IMR-90 (cell line): ENCODE measurements around the gene GIT2. TPM values are rescaled to one million over a fixed set of nuclear protein-coding genes. Genes with fewer than 3 reads are reported as not detected.

ENCODE experiments used
- ATAC-seq: fragments of 200-7000 bp; cut with Tn5 transposase; 2 replicates; pipeline ENCODE4 v1.9.1; 2020; ENCODE audit warnings: low read depth, mild to moderate bottlenecking, moderate library complexity
- BruUV-seq: library from RNA; stranded (reverse); fragments of 400-500 nt; replicated peaks from 2 replicates; lab custom pipeline; 2021; lab: Mats Ljungman, UMichigan
- CTCF ChIA-PET: fragments of 300-600 bp; formaldehyde crosslinking; extraction: SDS; loops from one replicate; lab custom pipeline; 2021; ENCODE audit warnings: antibody characterized with exemption; lab: Yijun Ruan, JAX
- POLR2A ChIA-PET: fragments of 300-600 bp; sonication (Branson Sonifier 250); formaldehyde crosslinking; loops from one replicate; lab custom pipeline; 2022; ENCODE audit warnings: antibody characterized with exemption; ENCODE audit not compliant: unreplicated experiment; lab: Charles Lee
- DNase-seq: peaks from one replicate; pipeline ENCODE4 v3.0.0; 2013
- H2AFZ ChIP-seq: replicated peaks from 2 replicates; pipeline ENCODE3; 2013; ENCODE audit warnings: low read length, mild to moderate bottlenecking; ENCODE audit not compliant: poor library complexity
- H2AK5ac ChIP-seq: 2 replicates; pipeline ENCODE4 v1.6.1; 2013; ENCODE audit warnings: low read depth, low read length, inconsistent platforms
- H2AK9ac ChIP-seq: replicated peaks from 2 replicates; pipeline ENCODE3; 2013; ENCODE audit warnings: mild to moderate bottlenecking, low read depth, low read length, moderate library complexity; ENCODE audit not compliant: poor library complexity
- H2BK120ac ChIP-seq: 2 replicates; pipeline ENCODE4 v1.6.1; 2013; ENCODE audit warnings: low read depth, low read length, inconsistent platforms
- H2BK15ac ChIP-seq: 3 replicates; pipeline ENCODE4 v1.6.1; 2013; ENCODE audit warnings: low read depth, low read length, inconsistent platforms
- H2BK20ac ChIP-seq: 2 replicates; pipeline ENCODE4 v1.6.1; 2013; ENCODE audit warnings: low read depth, mild to moderate bottlenecking, inconsistent platforms, low read length, moderate library complexity
- H2BK5ac ChIP-seq: 2 replicates; pipeline ENCODE4 v1.6.1; 2013; ENCODE audit warnings: mild to moderate bottlenecking, low read depth, low read length, inconsistent platforms; ENCODE audit not compliant: poor library complexity, severe bottlenecking
- H3K14ac ChIP-seq: replicated peaks from 2 replicates; pipeline ENCODE4 v1.6.1; 2013; ENCODE audit warnings: low read depth, low read length, inconsistent platforms
- H3K18ac ChIP-seq: 2 replicates; pipeline ENCODE4 v1.6.1; 2013; ENCODE audit warnings: low read depth, low read length, control low read depth
- H3K23ac ChIP-seq: 2 replicates; pipeline ENCODE4 v1.6.1; 2013; ENCODE audit warnings: low read depth, low read length, inconsistent platforms
- H3K27ac ChIP-seq: 2 replicates; pipeline ENCODE4 v1.5.1; 2013; ENCODE audit warnings: mild to moderate bottlenecking, control low read depth, low read length; ENCODE audit not compliant: insufficient read depth
- H3K27me3 ChIP-seq: 2 replicates; pipeline ENCODE4 v1.6.1; 2013; ENCODE audit warnings: low read length; ENCODE audit not compliant: control insufficient read depth, insufficient read depth
- H3K36me3 ChIP-seq: 2 replicates; pipeline ENCODE4 v1.6.1; 2013; ENCODE audit warnings: low read length, mixed read lengths; ENCODE audit not compliant: control insufficient read depth, insufficient read depth
- H3K4ac ChIP-seq: 2 replicates; pipeline ENCODE4 v1.6.1; 2013; ENCODE audit warnings: low read depth, low read length, inconsistent platforms
- H3K4me1 ChIP-seq: 2 replicates; pipeline ENCODE4 v1.6.1; 2013; ENCODE audit warnings: low read length, mixed read lengths; ENCODE audit not compliant: control insufficient read depth, insufficient read depth
- H3K4me2 ChIP-seq: 2 replicates; pipeline ENCODE4 v1.6.1; 2013; ENCODE audit warnings: low read depth, mild to moderate bottlenecking, control low read depth, low read length, moderate library complexity
- H3K4me3 ChIP-seq: 2 replicates; pipeline ENCODE4 v1.5.1; 2013; ENCODE audit warnings: low read depth, mild to moderate bottlenecking, control low read depth, low read length, moderate library complexity; ENCODE audit not compliant: insufficient read depth
- H3K56ac ChIP-seq: 2 replicates; pipeline ENCODE4 v1.6.1; 2013; ENCODE audit warnings: low read length, inconsistent platforms; ENCODE audit not compliant: insufficient read depth; ENCODE audit errors: extremely low read depth
- H3K79me1 ChIP-seq, 2 experiments: 2 replicates each; pipeline ENCODE4 v1.6.1; 2013; ENCODE audit warnings: low read length in 2 of 2, inconsistent platforms in 1 of 2, low read depth in 1 of 2
- H3K9ac ChIP-seq: 2 replicates; pipeline ENCODE4 v1.6.1; 2013; ENCODE audit warnings: low read depth, low read length, control low read depth
- H3K9me1 ChIP-seq: 2 replicates; pipeline ENCODE4 v1.6.1; 2013; ENCODE audit warnings: low read length, inconsistent platforms; ENCODE audit not compliant: insufficient read depth
- H3K9me3 ChIP-seq: 2 replicates; pipeline ENCODE4 v1.6.1; 2013; ENCODE audit warnings: low read length; ENCODE audit not compliant: control insufficient read depth, insufficient read depth
- H4K20me1 ChIP-seq: 2 replicates; pipeline ENCODE4 v1.6.1; 2013; ENCODE audit warnings: low read length, inconsistent platforms; ENCODE audit not compliant: insufficient read depth
- H4K5ac ChIP-seq: 2 replicates; pipeline ENCODE4 v1.6.1; 2013; ENCODE audit warnings: mild to moderate bottlenecking, low read depth, low read length, control low read depth
- H4K8ac ChIP-seq, 2 experiments: 2 replicates each; pipeline ENCODE4 v1.6.1; 2013; ENCODE audit warnings: low read depth in 2 of 2, low read length in 2 of 2, control low read depth in 1 of 2, inconsistent platforms in 1 of 2
- H4K91ac ChIP-seq: 2 replicates; pipeline ENCODE4 v1.6.1; 2013; ENCODE audit warnings: low read depth, low read length, inconsistent platforms; ENCODE audit not compliant: insufficient read depth
- BHLHE40 ChIP-seq: fragments of 150-350 bp; IDR thresholded peaks from 2 replicates; pipeline ENCODE4 v1.6.1; 2016; ENCODE audit warnings: mild to moderate bottlenecking, low read depth, low read length
- CHD1 ChIP-seq: IDR thresholded peaks from 2 replicates; pipeline ENCODE4 v1.6.1; 2012; ENCODE audit warnings: low read depth, low read length, improper control_type of control experiment
- ELK1 ChIP-seq: fragments of 150-350 bp; IDR thresholded peaks from 2 replicates; pipeline ENCODE4 v1.6.1; 2016; ENCODE audit warnings: low read depth, mild to moderate bottlenecking, low read length, moderate library complexity, borderline replicate concordance
- MAFK ChIP-seq: IDR thresholded peaks from 2 replicates; pipeline ENCODE4 v1.6.1; 2012; ENCODE audit warnings: low read depth, low read length, improper control_type of control experiment
- MXI1 ChIP-seq: IDR thresholded peaks from 2 replicates; pipeline ENCODE4 v1.6.1; 2012; ENCODE audit warnings: low read depth, mild to moderate bottlenecking, low read length, moderate library complexity, borderline replicate concordance
- NFE2L2 ChIP-seq: fragments of 150-350 bp; IDR thresholded peaks from 2 replicates; pipeline ENCODE4 v1.6.1; 2016; ENCODE audit warnings: low read depth, mild to moderate bottlenecking, low read length
- POLR2A ChIP-seq: IDR thresholded peaks from 2 replicates; pipeline ENCODE4 v1.6.1; 2012; ENCODE audit warnings: mild to moderate bottlenecking, low read depth, low read length
- RAD21 ChIP-seq: IDR thresholded peaks from 2 replicates; pipeline ENCODE4 v1.6.1; 2012; ENCODE audit warnings: low read length, improper control_type of control experiment
- RFX5 ChIP-seq: IDR thresholded peaks from 2 replicates; pipeline ENCODE4 v1.8.0; 2012; ENCODE audit warnings: low read depth, mild to moderate bottlenecking, low read length, moderate library complexity
- SMC3 ChIP-seq: fragments of 150-350 bp; IDR thresholded peaks from 2 replicates; pipeline ENCODE4 v1.6.1; 2016; ENCODE audit warnings: low read depth, mild to moderate bottlenecking, antibody characterized with exemption, low read length, moderate library complexity
- WGBS, 2 experiments: methylation state at CpG; one replicate each; pipeline versions ENCODE4 v1.1.5 to v1.1.7; 2013; ENCODE audit warnings: missing lambda C conversion rate in 2 of 2; ENCODE audit not compliant: insufficient read length in 1 of 2; ENCODE audit errors: extremely low coverage in 2 of 2; 5-methylcytosine and 5-hydroxymethylcytosine counted together
- dilution Hi-C: fragments of 300-500 bp; cut with HindIII; formaldehyde crosslinking; loops from one replicate; pipeline ENCODE4 v1.14.3; 2018; ENCODE audit warnings: low sequenced_read_pairs; ENCODE audit not compliant: unreplicated experiment
- in situ Hi-C: fragments of 300-500 bp; cut with MboI; formaldehyde crosslinking; loops from 3 replicates; pipeline ENCODE4 v1.14.3; 2019; ENCODE audit warnings: low sequenced_read_pairs, inconsistent platforms, mixed read lengths
- intact Hi-C: fragments of 100-400 bp; cut with micrococcal nuclease; formaldehyde crosslinking; loops from 2 replicates; pipeline ENCODE4 v1.10.0; 2022
- polyA plus RNA-seq, 3 experiments: library from polyadenylated mRNA; depleted of rRNA; stranded (reverse); fragments of >200 nt; gene quantifications; 2 replicates each; pipeline ENCODE4 v1.2.3, GENCODE V29; 2012; ENCODE audit warnings: low replicate concordance in 1 of 3
- total RNA-seq: library from RNA; depleted of rRNA; stranded (reverse); fragments of >200 nt; gene quantifications from 2 replicates; pipeline ENCODE4 v1.2.3, GENCODE V29; 2012

GIT2 gene
- total and polyA plus RNA-seq, 2 of the 4 experiments (the other 2 are of a cell fraction): 48.0 to 71.9 TPM

- no peaks in the 10 kb centered on the region for H3K9me3 ChIP-seq
- WGBS, 2 experiments: 92% methylated on average over 4 of the region's 10 CpGs; no CpG with 5 or more reads in 1 of the 2 experiments
- ChIA-PET POLR2A (no interaction called here), CTCF (no interaction called here)
- intact Hi-C loops (no loop called here), dilution Hi-C loops (no loop called here), in situ Hi-C loops (no loop called here)
- H4K20me1 ChIP-seq: no peaks in the 10 kb centered on the region
- no peak overlapping the region for H2BK5ac ChIP-seq
- H3K4me3 ChIP-seq: no peak overlapping the region
- no peak overlapping the region for H3K4ac ChIP-seq
- H3K18ac ChIP-seq: no peak overlapping the region
- BruUV-seq: no TSS peak
- H3K56ac ChIP-seq: no peak overlapping the region
- H2BK15ac ChIP-seq: no peak overlapping the region
- H3K23ac ChIP-seq: no peak overlapping the region
- no peak overlapping the region for H2AFZ ChIP-seq
- no peaks in the 10 kb centered on the region for H3K27me3 ChIP-seq
- no peaks in the 10 kb centered on the region for H3K4me1 ChIP-seq
- no peak overlapping the region for H2BK120ac ChIP-seq
- no peak overlapping the region for H4K5ac ChIP-seq
- H3K14ac ChIP-seq: no peak overlapping the region
- no peaks in the 10 kb centered on the region for H3K79me1 ChIP-seq
- no peak overlapping the region for H3K4me2 ChIP-seq
- H3K9ac ChIP-seq: no peak overlapping the region
- H3K27ac ChIP-seq: no peak overlapping the region
- H3K9me1 ChIP-seq: no peaks in the 10 kb centered on the region
- H4K91ac ChIP-seq: no peak overlapping the region
- peaks cover 37% of the 10 kb centered on the region for H3K36me3 ChIP-seq
- H2BK20ac ChIP-seq: no peak overlapping the region
- H4K8ac ChIP-seq: no peak overlapping the region
- no peak overlapping the region for H2AK9ac ChIP-seq
- H2AK5ac ChIP-seq: no peak overlapping the region
- DNase-seq: no peak
- TF ChIP-seq CHD1 (no peak), MXI1 (no peak), NFE2L2 (no peak), SMC3 (no peak), RAD21 (no peak), MAFK (no peak), BHLHE40 (no peak), ELK1 (no peak), RFX5 (no peak), POLR2A (no peak)
- ATAC-seq: no peak
Measured at GRCh38 chr12:109919456-109919855, 76.7 kb downstream of the GIT2 start.
